Measurements from ENCODE around the gene AKAP11.
A peak's percentile ranks its signal among the peaks of the same experiment; 100 is the strongest.
"Not testable (repeated sequence)": the region's sequence is repeated elsewhere in the genome, so short reads cannot be mapped to it uniquely, and the experiment has no call there.

AKAP11 gene

GRCh38 chr13:42272115-42272803, at the start of gene AKAP11:
Gene AKAP11, plus strand, starts transcription at chr13:42272152. Its CDS starts 14,197 bp downstream, at chr13:42286349.
- peak in 35 of 56 donors; percentile 5 to 87 (median 47) for DNase-seq

- no peak for DNase-seq
Measured at GRCh38 chr13:42223681-42224080, 48.3 kb upstream of the AKAP11 start.

GRCh38 chr13:42225051-42225450, 46.9 kb upstream of the AKAP11 start:
- no peak for DNase-seq

- not testable (repeated sequence) for DNase-seq
Measured at GRCh38 chr13:42226759-42227158, 45.2 kb upstream of the AKAP11 start.

- no peak for DNase-seq
Measured at GRCh38 chr13:42228527-42228926, 43.4 kb upstream of the AKAP11 start.

- no peak for DNase-seq
Measured at GRCh38 chr13:42229287-42229686, 42.7 kb upstream of the AKAP11 start.

GRCh38 chr13:42232671-42233070, 39.3 kb upstream of the AKAP11 start:
- DNase-seq: no peak

GRCh38 chr13:42233726-42234125, 38.2 kb upstream of the AKAP11 start:
- no peak for DNase-seq

- no peak for DNase-seq
Measured at GRCh38 chr13:42239161-42239560, 32.8 kb upstream of the AKAP11 start.

- no peak for DNase-seq
Measured at GRCh38 chr13:42239644-42240043, 32.3 kb upstream of the AKAP11 start.

- DNase-seq: no peak
Measured at GRCh38 chr13:42246541-42246940, 25.4 kb upstream of the AKAP11 start.

GRCh38 chr13:42247883-42248282, 24.1 kb upstream of the AKAP11 start:
- DNase-seq: no peak

GRCh38 chr13:42255886-42256285, 16.1 kb upstream of the AKAP11 start:
- DNase-seq: no peak

- DNase-seq: no peak
Measured at GRCh38 chr13:42258747-42259146, 13.2 kb upstream of the AKAP11 start.

- no peak for DNase-seq
Measured at GRCh38 chr13:42259515-42259914, 12.4 kb upstream of the AKAP11 start.

- no peak for DNase-seq
Measured at GRCh38 chr13:42260903-42261654, 10.9 kb upstream of the AKAP11 start.

- DNase-seq: no peak
Measured at GRCh38 chr13:42266473-42266872, 5.5 kb upstream of the AKAP11 start.

GRCh38 chr13:42270160-42270856, 1.6 kb upstream of the AKAP11 start:
- DNase-seq: no peak

GRCh38 chr13:42270857-42271215, 1.1 kb upstream of the AKAP11 start:
- no peak for DNase-seq

GRCh38 chr13:42271337-42272114, 426 bp upstream of the AKAP11 start:
- DNase-seq: peak; percentile 55 to 99 (median 96)

GRCh38 chr13:42272804-42273175, 838 bp downstream of the AKAP11 start:
- DNase-seq: no peak
